ENCODE results near the gene ADH4.

DNA sequence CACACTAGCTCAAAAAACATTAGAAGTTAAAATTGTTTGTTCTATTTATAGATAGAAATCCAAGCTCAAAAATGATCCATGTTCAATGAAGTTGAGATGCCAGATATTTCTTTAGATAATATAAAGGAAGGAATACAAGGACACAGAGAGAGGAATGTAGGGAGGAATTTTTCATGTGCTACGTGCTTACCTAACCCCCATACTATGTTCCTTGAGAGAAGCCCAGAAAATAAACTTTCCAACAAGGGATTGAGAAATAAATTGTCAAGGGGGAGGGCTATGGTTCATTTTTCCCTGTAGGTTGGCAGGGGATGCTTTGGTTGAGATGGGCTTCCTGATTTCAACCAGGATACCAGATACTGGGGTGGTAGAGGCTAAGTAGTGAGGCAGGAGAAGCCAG, 39.9 kb downstream of the ADH4 start:
- TF ChIP-seq, protein P1, sequence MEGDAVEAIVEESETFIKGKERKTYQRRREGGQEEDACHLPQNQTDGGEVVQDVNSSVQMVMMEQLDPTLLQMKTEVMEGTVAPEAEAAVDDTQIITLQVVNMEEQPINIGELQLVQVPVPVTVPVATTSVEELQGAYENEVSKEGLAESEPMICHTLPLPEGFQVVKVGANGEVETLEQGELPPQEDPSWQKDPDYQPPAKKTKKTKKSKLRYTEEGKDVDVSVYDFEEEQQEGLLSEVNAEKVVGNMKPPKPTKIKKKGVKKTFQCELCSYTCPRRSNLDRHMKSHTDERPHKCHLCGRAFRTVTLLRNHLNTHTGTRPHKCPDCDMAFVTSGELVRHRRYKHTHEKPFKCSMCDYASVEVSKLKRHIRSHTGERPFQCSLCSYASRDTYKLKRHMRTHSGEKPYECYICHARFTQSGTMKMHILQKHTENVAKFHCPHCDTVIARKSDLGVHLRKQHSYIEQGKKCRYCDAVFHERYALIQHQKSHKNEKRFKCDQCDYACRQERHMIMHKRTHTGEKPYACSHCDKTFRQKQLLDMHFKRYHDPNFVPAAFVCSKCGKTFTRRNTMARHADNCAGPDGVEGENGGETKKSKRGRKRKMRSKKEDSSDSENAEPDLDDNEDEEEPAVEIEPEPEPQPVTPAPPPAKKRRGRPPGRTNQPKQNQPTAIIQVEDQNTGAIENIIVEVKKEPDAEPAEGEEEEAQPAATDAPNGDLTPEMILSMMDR (conservative IDR thresholded peaks at IDR 0.05; ENCODE audit: low read length): no peak
- TF ChIP-seq EZH2phosphoT487 (IDR thresholded peaks at IDR 0.05; ENCODE audit: borderline replicate concordance): no peak
